K562 (cell line): ENCODE results near the gene ZNF558.

Experiments
- BCL6 ChIP-seq: fragments of 250-450 bp; sonication (Bioruptor Pico); IDR thresholded peaks from 2 replicates; pipeline ENCODE4 v1.4.0; 2020
- MAZ ChIP-seq, 2 experiments: fragments of 450-650 bp in 1 of 2; sonication (generic) in 1 of 2; formaldehyde crosslinking; IDR thresholded peaks in 1 of 2; conservative IDR thresholded peaks in 1 of 2; 2 replicates each; pipeline versions ENCODE4 v1.4.0 to v1.5.0; 2020; ENCODE audit warnings: mild to moderate bottlenecking in 1 of 2, missing genetic modification reagents in 1 of 2
- POLR2A ChIP-seq: fragments of 450-650 bp; conservative IDR thresholded peaks from 2 replicates; pipeline ENCODE4 v1.6.1; 2016
- RAD51 ChIP-seq: fragments of 450-650 bp; IDR thresholded peaks from 2 replicates; pipeline ENCODE4 v1.7.1; 2016; ENCODE audit warnings: low read depth, mild to moderate bottlenecking, borderline replicate concordance
- SP1 ChIP-seq: sonication (generic); formaldehyde crosslinking; IDR thresholded peaks from 2 replicates; pipeline ENCODE4 v1.8.1; 2022; ENCODE audit warnings: mild to moderate bottlenecking, missing genetic modification reagents
- TCF7 ChIP-seq: sonication (generic); IDR thresholded peaks from 2 replicates; pipeline ENCODE4 v1.6.1; 2016; ENCODE audit warnings: antibody characterized with exemption, borderline replicate concordance
- ZNF408 ChIP-seq: fragments of 250-450 bp; sonication (Bioruptor Pico); IDR thresholded peaks from 2 replicates; pipeline ENCODE4 v1.4.0; 2020; ENCODE audit warnings: low read depth, mild to moderate bottlenecking, moderate library complexity
- ZNF644 ChIP-seq: fragments of 200-800 bp; sonication (Bioruptor generic); IDR thresholded peaks from 2 replicates; pipeline ENCODE4 v1.6.1; 2016; ENCODE audit warnings: low read depth, missing genetic modification characterization, missing compliant biosample characterization
- ZNF764 ChIP-seq: fragments of 250-450 bp; sonication (Bioruptor Pico); IDR thresholded peaks from 2 replicates; pipeline ENCODE4 v1.4.0; 2020; ENCODE audit warnings: low read depth, mild to moderate bottlenecking, moderate library complexity
- TF ChIP-seq, protein P1 (sequence below), 3 experiments: IDR thresholded peaks in 2 of 3; conservative IDR thresholded peaks in 1 of 3; 2 replicates each; pipeline ENCODE4 v1.5.1; 2011 to 2012; ENCODE audit warnings: low read length in 3 of 3, mild to moderate bottlenecking in 3 of 3, control low read depth in 2 of 3, improper control_type of control experiment in 1 of 3, inconsistent platforms in 1 of 3, low read depth in 1 of 3, mixed read lengths in 1 of 3, moderate library complexity in 1 of 3; ENCODE audit not compliant: insufficient read depth in 2 of 3

DNA sequence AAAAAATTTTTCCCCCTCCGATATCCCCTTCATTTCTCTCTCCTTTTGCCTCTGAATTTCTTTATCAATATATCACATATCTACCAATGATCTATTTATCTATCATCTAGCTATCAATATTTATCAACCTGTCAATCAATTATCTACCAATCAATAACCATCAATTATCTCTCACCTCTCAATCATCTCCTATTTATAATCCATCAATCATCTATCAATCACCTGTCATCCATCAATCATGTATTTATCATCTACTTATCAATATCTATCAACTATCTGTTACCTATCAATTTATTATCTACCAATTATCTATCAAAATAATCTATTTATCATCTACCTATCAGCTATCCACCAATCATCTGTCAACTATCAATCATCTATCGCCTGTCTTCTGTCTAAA, 17.1 kb upstream of the ZNF558 start:
- TF ChIP-seq ZNF644 (tag): no peak
- TF ChIP-seq POLR2A: no peak
- TF ChIP-seq RAD51: no peak
- no peak for TF ChIP-seq BCL6 (CRISPR knock-in tag)
- TF ChIP-seq ZNF764 (CRISPR knock-in tag): no peak
- no peak for TF ChIP-seq SP1 (CRISPR knock-in tag)
- TF ChIP-seq MAZ (CRISPR knock-in tag; conservative IDR thresholded peaks at IDR 0.05 in 1 of 2, IDR thresholded peaks at IDR 0.05 in 1 of 2): no peak
- TF ChIP-seq, protein P1, sequence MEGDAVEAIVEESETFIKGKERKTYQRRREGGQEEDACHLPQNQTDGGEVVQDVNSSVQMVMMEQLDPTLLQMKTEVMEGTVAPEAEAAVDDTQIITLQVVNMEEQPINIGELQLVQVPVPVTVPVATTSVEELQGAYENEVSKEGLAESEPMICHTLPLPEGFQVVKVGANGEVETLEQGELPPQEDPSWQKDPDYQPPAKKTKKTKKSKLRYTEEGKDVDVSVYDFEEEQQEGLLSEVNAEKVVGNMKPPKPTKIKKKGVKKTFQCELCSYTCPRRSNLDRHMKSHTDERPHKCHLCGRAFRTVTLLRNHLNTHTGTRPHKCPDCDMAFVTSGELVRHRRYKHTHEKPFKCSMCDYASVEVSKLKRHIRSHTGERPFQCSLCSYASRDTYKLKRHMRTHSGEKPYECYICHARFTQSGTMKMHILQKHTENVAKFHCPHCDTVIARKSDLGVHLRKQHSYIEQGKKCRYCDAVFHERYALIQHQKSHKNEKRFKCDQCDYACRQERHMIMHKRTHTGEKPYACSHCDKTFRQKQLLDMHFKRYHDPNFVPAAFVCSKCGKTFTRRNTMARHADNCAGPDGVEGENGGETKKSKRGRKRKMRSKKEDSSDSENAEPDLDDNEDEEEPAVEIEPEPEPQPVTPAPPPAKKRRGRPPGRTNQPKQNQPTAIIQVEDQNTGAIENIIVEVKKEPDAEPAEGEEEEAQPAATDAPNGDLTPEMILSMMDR (IDR thresholded peaks at IDR 0.05 in 2 of 3, conservative IDR thresholded peaks at IDR 0.05 in 1 of 3; ENCODE audit: insufficient read depth in 2 of 3, low read depth in 1 of 3, low read length in 3 of 3): no peak
- no peak for TF ChIP-seq ZNF408
- no peak for TF ChIP-seq TCF7
